Superior temporal gyrus (tissue), 1 donor: ENCODE data around the gene TLCD3A.

ENCODE experiments used
- DNase-seq: peaks from one replicate; pipeline ENCODE4 v3.0.0-alpha.2; 2016; ENCODE audit errors: extremely low spot score

Gene TLCD3A

DNA sequence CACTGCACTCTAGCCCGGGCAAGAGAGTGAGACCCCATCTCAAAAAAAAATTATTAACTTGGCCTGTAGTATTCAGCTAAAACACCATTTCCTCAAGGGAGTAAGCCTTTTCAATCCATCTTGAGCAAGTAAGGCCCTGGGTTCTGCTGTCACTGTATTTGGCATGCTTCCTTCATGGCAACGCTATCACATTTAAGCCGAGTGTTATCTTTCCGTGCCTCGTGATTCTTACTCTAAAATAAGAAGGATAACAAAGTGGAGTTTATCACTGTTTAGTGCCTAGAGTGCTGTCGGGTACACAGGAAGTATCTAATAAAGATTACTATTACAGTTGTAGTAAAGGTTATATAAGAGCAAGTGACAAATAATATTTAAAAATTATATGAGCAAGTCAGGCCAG lies 26.5 kb upstream of the TLCD3A start:
- no peak for DNase-seq

DNA sequence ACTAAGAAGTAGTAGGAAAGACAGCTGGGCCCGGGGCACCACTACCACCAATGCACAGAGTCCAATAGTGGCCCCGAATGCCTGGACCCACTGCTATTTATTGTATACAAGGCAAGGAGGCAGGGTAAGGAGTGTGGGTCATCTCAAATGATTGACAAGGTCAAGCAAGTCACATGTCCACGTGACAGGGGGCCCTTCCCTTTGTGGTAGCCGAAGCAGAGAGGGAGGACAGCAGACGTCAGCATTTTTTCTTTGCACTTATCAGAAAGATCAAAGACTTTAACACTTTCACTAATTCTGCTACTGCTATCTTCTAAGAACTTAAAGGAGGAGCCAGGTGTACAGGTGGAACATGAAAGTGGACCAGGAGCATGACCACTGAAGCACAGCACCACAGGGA lies 24.3 kb upstream of the TLCD3A start:
- no peak for DNase-seq

DNA sequence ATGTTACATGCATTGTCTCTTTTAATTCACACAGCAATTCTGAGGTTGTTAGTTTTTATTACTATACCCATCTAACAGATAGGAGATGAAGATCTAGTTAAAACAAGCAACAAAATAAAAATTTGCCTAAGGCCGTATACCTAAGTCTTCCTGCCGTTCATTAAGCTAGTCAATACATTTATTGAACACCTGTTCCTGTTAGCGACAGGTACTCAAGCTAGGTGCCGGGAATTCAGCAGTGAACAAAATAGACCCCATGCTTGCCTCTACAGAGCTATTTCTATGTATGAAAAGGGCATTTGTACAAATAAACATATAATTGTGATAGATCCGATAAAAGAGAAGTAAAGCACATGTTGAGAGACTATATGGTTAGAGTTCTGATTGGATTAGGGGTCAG lies 14.3 kb upstream of the TLCD3A start:
- DNase-seq, result no peak

DNA sequence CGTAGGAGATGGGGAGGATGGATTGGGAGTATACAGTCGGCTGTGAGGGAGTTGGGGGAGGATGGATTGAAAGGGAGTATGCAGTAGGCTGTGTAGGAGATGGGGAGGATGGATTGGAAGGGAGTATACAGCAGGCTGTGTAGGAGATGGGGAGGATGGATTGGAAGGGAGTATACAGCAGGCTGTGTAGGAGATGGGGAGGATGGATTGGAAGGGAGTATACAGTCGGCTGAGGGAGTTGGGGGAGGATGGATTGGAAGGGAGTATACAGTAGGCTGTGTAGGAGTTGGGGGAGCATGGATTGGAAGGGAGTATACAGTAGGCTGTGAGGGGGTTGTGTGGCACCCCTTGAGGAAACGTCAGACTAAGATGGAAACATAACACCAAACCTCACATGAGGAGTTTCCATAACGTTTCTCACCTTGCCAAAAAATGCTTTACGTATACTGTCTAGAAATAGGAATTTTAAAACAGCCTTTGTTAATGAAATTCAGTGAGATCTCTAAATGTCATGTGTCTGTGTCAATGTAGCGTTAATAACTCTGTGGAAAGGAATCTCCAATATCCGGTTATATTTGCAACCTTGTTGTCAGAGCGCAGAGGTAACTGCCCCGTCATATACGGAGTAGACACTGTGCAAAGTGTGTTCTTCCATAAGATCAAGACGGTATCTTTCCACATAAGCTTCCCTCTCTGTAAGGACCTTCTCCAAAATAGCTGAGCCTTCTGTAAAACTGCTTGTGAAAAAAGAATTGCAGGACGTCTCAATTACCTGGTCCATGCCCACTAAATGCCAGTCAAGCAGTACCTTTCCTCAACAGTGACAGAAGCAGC lies 11.5 kb upstream of the TLCD3A start:
- no peak for DNase-seq

DNA sequence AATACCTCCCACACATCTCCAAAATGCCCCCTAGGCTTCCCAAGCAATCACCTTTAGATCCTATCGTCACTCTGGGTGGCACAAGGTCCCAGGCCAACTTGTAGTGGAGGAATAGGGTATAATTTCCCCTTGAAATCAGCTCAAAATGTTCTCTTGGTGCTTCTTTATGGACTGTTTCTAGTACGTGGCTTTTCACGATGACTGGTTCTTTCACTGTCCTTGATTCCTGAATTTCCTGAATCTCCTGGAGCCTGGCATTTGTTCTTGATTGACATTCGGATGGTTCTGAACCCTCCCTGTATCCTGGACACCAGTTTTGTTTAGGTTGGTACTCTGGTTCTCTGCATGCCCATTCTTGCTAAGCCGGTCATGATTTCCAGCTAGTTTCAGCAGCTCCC lies 10.9 kb upstream of the TLCD3A start:
- DNase-seq, result no peak

DNA sequence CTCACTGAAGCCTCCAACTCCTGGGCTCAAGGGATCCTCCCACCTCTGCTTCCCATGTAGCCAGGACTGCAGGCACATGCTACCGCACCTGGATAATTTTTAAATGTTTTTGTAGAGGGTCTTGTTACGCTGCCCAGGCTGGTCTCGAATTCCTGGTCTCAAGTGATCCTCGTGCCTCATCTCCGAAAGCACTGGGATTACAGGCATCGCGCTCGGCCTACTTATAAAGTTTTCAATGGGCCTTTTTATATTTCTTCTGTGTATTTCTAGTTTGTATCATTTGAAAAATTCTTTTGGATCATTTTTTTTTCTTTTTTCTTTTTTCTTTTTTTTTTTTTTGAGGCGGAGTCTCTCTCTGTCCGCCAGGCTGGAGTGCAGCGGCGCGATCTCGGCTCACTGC lies 7.3 kb upstream of the TLCD3A start:
- no peak for DNase-seq

DNA sequence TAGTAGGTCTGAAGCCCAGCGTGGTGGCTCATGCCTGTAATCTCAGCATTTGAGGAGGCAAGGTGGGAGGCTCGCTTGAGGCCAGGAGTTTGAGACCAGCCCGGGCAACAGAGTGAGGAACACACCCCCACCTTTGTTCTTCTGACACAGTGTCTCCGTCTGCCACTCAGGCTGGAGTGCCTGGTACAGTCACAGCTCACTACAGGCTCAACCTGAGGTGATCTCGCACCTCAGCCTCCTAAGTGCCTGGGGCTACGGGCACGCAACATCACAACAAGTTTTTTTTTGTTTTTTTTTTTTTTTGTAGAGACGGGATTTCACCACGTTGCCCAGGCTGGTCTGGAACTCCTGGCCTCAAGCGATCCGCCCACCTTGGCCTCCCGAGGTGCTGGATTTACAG lies 6.7 kb upstream of the TLCD3A start:
- no peak for DNase-seq

DNA sequence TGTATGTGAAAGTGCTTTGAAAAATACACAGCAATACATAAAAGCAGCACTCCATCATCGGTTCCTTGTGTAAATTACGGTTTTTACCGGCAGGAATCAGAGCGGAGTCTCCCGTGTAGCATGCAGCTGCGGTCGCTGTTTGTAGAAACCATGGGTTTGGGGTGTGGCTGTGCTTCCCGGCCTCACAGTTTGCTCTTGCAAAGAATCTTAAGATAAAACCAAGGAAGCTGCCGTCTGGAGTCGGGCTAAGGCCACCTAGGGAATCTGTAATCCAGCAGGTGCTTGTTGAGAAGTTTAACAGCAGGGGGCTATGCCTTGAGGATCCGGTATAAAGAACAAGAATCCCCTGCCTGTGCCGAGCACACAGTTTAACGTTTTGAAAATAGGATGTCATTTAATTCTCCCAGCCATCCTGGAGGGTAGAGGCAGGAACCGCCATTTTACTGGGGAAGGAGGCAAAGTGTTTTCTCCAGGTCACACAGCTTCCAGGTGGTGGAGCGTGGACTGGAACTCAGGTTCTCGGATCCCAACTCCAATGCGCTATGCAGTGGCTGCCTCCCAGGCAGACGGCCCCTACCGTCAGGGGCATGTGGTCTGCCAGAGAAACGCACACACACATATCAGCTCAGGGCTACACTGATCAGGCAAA lies 6.0 kb upstream of the TLCD3A start:
- DNase-seq, result no peak

DNA sequence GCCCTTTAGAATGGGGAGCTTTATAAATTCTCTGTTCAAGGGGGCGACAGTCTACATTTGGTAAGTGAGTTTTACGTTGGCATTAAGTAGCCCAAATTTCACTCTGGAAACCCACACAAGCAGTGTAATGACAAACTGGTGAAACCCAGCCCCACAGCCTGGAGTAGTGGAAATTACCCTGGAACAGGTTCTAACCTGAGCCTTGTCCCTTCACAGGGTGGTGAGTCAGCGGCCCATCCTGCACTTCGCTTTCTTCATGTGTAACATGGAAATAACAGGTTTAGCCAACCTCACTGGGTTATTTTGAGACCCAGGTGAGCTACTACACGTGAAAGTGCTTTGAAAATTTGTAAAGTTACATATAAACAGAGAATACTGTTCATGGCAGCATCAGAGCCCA lies 3.5 kb upstream of the TLCD3A start:
- no peak for DNase-seq

DNA sequence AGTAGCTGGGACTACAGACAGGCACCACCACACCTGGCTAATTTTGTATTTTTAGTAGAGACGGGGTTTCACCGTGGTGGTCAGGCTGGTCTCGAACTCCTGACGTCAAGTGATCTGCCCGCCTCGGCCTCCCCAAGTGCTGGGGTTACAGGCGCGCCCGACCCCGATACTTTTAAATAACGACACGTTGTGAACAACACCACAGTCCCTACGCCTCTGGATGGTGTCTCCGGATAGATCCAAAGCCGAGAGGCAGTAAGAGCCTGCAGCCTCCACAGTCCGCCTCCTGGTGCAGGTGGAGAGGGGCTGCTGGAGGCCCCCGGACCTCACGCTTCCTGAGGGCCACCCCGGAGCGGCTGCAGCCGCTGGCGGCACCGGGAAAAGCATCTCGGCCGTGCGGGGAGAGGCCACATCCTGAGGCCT lies 741 bp upstream of the TLCD3A start:
- DNase-seq, result no peak

DNA sequence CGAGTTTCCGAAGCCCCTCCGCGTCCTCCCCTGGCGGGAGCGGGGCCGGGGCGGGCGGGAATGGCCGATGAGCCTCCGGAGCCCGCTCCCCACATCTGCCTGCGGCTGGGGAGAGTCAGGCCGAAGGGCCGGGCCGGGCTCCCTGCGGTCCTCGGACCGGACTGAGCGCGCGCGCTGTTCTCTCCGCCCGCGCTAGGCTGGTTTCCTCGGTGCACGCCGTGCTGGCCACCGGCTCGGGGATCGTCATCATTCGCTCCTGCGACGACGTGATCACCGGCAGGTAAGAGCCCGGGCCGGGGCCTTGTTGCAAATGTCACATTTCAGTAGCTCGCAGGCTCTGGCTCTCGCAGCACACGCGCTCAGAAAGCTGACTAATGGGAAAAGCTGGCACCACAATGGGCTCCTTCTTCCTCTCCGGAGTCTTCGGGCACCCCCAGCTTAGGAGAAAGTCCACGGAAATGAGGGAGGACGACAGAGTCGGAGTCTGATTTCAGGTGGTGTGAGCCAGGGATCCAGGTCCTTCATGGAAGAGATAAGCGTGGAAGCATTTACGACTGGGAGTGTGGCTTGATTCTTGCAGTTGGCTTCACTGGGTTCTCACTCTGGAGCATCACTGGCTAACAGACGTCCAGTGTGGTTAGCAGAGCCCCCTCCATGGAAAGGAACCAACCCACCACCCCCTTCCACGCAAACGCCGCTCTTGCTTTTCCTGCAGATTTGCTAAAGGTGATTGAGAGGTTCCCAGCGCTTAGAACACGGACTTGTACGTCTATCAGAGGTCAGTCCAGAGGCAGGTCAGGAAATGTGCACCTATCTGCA lies 715 bp downstream of the TLCD3A start:
- peak; percentile 33 for DNase-seq

DNA sequence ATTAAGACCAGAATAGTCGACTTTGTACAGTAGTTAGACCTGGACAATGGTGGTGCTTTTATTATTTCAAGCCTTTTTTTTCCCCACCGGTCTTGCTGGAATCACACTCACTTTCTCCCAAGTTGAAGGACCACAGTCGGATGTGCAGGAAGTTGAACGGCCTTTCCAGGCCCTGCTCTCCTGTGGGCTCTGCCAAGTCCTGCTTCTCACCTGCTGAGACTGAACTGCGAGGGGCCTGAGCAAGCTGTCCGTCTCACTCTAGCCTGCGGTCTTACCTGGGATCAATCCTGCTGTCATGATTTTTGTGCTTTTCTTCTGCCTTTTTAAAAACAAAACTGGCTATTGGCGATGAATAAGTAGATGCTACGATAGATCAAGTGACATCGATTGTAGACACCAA lies 1.3 kb downstream of the TLCD3A start:
- DNase-seq, result no peak

DNA sequence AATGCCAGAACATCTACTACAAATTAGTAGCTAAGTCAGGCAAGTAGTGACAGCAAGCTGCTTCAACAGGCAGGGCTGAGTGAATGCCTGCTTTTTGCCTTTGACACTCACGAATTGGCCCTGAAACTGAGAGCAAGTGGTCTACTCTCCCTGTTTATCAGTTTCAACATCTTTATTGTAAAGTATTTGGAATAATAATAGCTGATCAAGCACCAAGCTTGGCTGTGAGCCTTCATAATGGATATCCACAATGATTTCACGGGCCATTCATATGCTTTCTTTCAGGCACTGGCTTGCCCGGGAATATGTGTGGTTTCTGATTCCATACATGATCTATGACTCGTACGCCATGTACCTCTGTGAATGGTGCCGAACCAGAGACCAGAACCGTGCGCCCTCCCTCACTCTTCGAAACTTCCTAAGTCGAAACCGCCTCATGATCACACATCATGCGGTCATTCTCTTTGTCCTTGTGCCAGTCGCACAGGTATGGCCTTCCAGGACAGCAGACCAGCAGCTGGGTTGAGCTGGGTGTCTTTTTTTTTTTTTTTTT lies 5.2 kb downstream of the TLCD3A start:
- no peak for DNase-seq

DNA sequence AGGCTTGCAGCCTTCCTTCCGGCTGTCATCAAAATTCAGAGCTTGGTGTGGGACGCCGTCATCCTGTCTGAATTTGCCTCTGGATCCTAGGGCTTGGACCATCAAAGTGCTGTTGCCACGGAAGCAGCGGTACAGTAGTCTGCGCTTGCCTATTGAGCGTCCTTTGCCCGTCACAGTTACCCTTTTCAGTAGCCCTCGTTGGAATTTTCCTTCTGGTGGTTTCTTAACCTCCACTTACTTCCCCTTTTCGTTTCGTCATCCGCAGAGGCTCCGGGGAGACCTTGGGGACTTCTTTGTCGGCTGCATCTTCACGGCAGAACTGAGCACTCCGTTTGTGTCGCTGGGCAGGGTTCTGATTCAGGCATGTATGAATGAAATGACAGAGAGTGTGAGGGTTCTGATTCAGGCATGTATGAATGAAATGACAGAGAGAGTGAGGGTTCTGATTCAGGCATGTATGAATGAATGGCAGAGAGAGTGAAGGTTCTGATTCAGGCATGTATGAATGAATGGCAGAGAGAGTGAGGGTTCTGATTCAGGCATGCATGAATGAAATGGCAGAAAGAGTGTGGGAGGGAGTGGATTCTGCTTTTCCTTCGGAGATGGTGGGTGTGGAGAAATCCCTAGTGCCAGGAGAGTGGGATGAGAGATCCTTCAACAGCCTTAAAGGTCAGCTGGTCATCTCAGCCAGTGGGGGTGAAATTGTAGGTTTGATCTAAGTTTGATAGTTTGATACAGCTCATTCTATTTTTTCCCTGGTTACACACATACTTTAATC lies 8.0 kb downstream of the TLCD3A start:
- no peak for DNase-seq

DNA sequence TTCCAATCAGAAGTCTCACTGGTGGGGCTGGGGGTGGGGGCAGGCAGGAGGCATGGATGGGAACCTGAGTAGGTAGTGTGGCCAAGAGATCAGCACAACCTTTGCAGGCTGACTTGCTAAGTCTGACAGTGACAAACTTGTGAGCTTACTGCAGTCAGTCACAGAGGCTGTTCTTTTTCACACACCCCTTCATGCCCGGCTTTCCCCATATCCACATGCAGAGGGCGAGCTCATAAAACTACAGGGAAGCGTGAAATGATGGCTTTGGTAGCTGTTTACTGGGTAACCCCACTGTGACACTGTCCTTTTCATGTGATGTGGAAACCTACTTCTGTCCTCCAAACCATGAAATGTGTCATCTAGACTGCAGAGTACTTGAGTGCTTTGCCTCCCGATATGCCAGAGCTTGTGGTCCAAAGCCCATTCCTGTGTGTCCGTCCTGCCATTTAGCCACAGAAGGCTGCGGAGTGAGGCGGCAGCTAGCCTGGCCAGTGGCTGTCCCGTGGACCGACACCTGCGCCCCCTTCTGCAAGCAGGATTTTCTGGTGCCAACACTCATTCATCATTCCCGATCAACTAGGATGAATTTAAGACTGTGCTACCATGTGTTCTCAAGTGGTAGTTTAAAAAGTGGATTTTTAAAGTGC lies 9.9 kb downstream of the TLCD3A start:
- DNase-seq, result no peak

DNA sequence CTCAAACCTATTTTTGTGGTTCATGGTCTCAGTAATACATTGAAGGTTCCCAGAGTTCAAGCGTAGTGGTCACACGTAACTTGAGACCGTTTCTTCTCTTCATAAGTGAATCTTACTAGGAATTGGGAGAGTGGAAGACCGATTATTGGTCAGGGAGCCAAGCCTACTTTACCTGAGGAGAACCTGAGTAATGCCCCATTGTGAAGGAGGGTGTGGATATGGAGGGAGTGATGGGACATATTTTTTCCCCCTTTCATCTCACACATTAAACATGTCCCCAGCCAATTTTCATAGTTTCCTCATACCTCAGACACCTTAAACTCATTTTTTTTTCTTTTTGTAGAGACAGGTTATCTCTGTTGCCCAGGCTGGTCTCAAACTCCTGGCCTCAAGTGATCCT lies 10.7 kb downstream of the TLCD3A start:
- no peak for DNase-seq

DNA sequence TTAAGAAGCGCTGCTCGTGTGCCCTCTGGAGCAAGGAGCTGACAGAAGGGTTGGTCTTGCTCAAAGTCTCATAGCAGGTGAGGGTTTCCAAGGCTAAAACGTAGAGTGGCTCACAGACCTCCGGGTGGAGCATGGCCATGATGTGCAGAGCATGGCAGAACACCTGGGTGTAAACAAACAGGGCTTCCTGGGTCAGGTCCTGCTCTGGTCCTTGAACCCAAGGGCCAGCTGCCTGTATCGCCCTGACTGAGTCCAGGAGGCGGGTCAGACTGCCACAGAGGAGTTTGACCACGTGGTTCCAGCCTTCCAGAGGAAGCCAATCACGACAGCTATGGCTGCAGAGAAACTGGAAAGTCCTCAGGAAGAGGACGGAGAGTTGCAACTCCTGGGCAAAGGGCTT lies 12.5 kb downstream of the TLCD3A start:
- DNase-seq, result no peak

DNA sequence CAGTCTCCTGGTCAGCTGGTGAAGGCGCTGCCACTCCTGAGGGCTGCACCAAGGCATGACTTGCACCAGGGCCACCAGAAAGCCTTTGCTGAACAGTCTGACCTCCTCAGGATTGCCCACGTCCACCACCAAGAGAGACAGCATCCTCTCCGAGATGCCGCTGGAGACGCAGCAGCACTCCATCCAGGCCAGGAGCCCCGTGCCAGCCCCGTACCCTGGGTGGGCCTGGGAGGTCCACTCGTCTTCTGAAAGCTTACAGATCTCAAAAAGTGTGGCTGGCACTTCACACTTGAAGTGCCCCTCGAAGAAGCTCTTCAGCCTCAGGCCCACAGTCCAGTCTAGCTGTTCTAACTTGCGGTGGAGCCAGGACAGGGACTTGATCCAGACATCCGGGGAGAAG lies 13.0 kb downstream of the TLCD3A start:
- no peak for DNase-seq

DNA sequence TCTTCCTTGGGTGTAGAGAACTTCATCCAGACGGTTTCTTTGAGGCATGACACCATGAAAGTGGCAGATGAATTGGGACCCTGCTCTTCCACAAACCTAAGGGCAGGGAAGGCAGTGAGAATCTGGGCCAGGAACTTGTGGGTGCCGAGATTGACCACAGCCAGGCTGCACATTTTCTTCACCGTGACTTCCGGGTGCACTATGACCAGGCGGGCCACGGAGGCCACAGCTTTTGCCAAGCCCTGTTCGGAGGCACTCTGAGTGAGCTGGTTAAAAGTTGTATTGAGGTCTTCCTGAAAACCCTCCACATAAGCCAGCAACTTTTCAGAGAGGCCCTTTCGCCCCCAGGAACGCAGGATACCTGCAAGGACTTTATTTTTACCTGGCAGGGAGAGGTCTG lies 13.8 kb downstream of the TLCD3A start:
- no peak for DNase-seq

DNA sequence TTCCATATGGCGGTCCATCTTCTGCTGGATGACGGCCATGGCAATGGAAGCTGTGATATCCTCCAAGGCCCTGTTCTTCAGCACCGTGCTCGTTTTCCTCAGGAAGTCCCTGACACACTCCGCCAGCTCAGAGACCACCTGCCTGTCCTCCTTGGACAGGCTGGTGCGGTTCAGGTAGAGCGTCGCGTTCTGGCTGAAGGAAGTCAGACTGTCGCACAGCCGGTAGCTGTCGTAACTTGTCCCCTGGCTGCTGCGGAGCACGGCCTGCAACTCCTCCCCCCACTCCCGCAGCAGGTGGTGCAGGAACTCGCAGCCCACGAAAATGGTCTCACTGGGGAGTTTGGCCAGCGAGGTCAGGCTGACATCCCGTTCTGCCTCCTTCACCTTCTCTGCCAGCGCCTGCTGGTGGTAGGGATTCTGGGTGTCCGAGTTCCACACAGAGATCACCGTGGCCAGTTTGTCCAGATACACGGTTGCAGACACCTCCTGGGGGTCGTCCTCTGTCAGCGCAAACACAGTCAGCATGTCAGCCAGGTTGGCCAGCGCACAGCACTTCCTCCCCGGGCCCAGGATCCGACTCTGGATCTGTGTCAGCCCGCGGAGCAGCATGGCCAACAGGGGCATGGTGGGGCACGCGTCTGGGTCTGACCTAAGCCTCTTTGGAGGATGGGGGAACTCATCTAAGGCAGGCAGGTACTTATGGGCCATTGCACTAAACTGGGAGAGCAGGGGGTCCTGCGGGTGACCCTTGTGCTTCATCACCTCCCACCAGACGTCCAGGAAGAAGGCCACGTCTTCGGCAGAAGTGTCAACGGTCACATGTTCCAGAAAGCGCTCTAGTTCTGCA lies 14.6 kb downstream of the TLCD3A start:
- no peak for DNase-seq
